WTC11 (cell line): Measurements from ENCODE around the gene PDAP1. TPM values are rescaled to one million over a fixed set of nuclear protein-coding genes. Genes with fewer than 3 reads are reported as not detected.

Source experiments
- ATAC-seq: fragments of 200-7000 bp; cut with Tn5 transposase; 2 replicates; pipeline ENCODE4 v1.10.0; 2021; ENCODE audit warnings: mild to moderate bottlenecking, moderate library complexity
- CTCF ChIA-PET: fragments of 300-600 bp; sonication (Branson Sonifier 250); formaldehyde crosslinking; loops from one replicate; lab custom pipeline; 2021; ENCODE audit warnings: antibody characterized with exemption; lab: Charles Lee
- POLR2A ChIA-PET: fragments of 350-600 bp; sonication (Branson Sonifier 250); formaldehyde crosslinking; loops from one replicate; lab custom pipeline; 2021; ENCODE audit warnings: antibody characterized with exemption; lab: Charles Lee
- DNase-seq: peaks from one replicate; pipeline ENCODE4 v3.0.0; 2021; ENCODE audit warnings: low spot score
- H3K27ac Mint-ChIP-seq: 2 replicates; pipeline ENCODE4 v1.8.0; 2021; ENCODE audit warnings: mixed read lengths
- H3K27me3 Mint-ChIP-seq: 2 replicates; pipeline ENCODE4 v1.8.0; 2021; ENCODE audit warnings: low read depth, mild to moderate bottlenecking, moderate library complexity, mixed read lengths
- H3K36me3 Mint-ChIP-seq: 2 replicates; pipeline ENCODE4 v1.8.0; 2021; ENCODE audit warnings: mixed read lengths
- H3K4me1 Mint-ChIP-seq: 2 replicates; pipeline ENCODE4 v1.8.0; 2022; ENCODE audit warnings: mixed read lengths
- H3K4me3 Mint-ChIP-seq: 2 replicates; pipeline ENCODE4 v1.8.0; 2021; ENCODE audit warnings: mild to moderate bottlenecking, moderate library complexity, mixed read lengths
- H3K9me3 Mint-ChIP-seq: 2 replicates; pipeline ENCODE4 v1.8.0; 2021; ENCODE audit warnings: mixed read lengths
- CBFB ChIP-seq: sonication (generic); formaldehyde crosslinking; IDR thresholded peaks from 2 replicates; pipeline ENCODE4 v1.8.1; 2022; ENCODE audit warnings: mild to moderate bottlenecking, low read depth, missing genetic modification reagents
- CREB1 ChIP-seq: sonication (generic); formaldehyde crosslinking; IDR thresholded peaks from 2 replicates; pipeline ENCODE4 v1.8.0; 2023; ENCODE audit warnings: mild to moderate bottlenecking, missing genetic modification reagents
- ESRRA ChIP-seq: sonication (generic); formaldehyde crosslinking; IDR thresholded peaks from 2 replicates; pipeline ENCODE4 v1.8.1; 2022; ENCODE audit warnings: mild to moderate bottlenecking, missing genetic modification reagents, borderline replicate concordance
- ETV6 ChIP-seq: sonication (generic); formaldehyde crosslinking; IDR thresholded peaks from 2 replicates; pipeline ENCODE4 v1.8.1; 2022; ENCODE audit warnings: mild to moderate bottlenecking, missing genetic modification reagents
- GRHL2 ChIP-seq: fragments of 250-450 bp; sonication (Bioruptor Pico); IDR thresholded peaks from 2 replicates; pipeline ENCODE4 v1.8.0; 2022; ENCODE audit warnings: mild to moderate bottlenecking, moderate library complexity; ENCODE audit not compliant: insufficient replicate concordance, severe bottlenecking
- GTF2I ChIP-seq: fragments of 250-450 bp; sonication (Bioruptor Pico); conservative IDR thresholded peaks from 2 replicates; pipeline ENCODE4 v1.4.0; 2021; ENCODE audit warnings: mild to moderate bottlenecking
- IRF2 ChIP-seq: sonication (generic); formaldehyde crosslinking; IDR thresholded peaks from 2 replicates; pipeline ENCODE4 v1.8.0; 2022; ENCODE audit warnings: low read depth, missing genetic modification reagents, borderline replicate concordance
- NR3C1 ChIP-seq: sonication (generic); formaldehyde crosslinking; conservative IDR thresholded peaks from 2 replicates; pipeline ENCODE4 v1.8.1; 2023; ENCODE audit warnings: low read depth, mild to moderate bottlenecking, missing genetic modification reagents
- OVOL2 ChIP-seq: fragments of 250-450 bp; sonication (Bioruptor Pico); IDR thresholded peaks from 2 replicates; pipeline ENCODE4 v1.9.0; 2021; ENCODE audit warnings: mild to moderate bottlenecking, borderline replicate concordance
- SMAD3 ChIP-seq: sonication (generic); formaldehyde crosslinking; IDR thresholded peaks from 2 replicates; pipeline ENCODE4 v1.8.0; 2022; ENCODE audit warnings: missing genetic modification reagents, mild to moderate bottlenecking, borderline replicate concordance
- SMAD4 ChIP-seq: sonication (generic); formaldehyde crosslinking; IDR thresholded peaks from 2 replicates; pipeline ENCODE4 v1.8.0; 2022; ENCODE audit warnings: mild to moderate bottlenecking, missing genetic modification reagents
- TCF7 ChIP-seq: sonication (generic); formaldehyde crosslinking; IDR thresholded peaks from 2 replicates; pipeline ENCODE4 v1.8.0; 2022; ENCODE audit warnings: mild to moderate bottlenecking, low read depth, missing genetic modification reagents, moderate library complexity
- TEAD1 ChIP-seq: sonication (generic); formaldehyde crosslinking; IDR thresholded peaks from 2 replicates; pipeline ENCODE4 v1.8.0; 2022; ENCODE audit warnings: mild to moderate bottlenecking, missing genetic modification reagents
- ZBTB21 ChIP-seq: sonication (generic); formaldehyde crosslinking; IDR thresholded peaks from 2 replicates; pipeline ENCODE4 v1.8.1; 2023; ENCODE audit warnings: mild to moderate bottlenecking, missing genetic modification reagents, borderline replicate concordance
- ZNF121 ChIP-seq: sonication (generic); formaldehyde crosslinking; IDR thresholded peaks from 2 replicates; pipeline ENCODE4 v1.8.0; 2023; ENCODE audit warnings: missing genetic modification reagents
- ZNF138 ChIP-seq: sonication (generic); formaldehyde crosslinking; conservative IDR thresholded peaks from 2 replicates; pipeline ENCODE4 v1.8.1; 2022; ENCODE audit warnings: mild to moderate bottlenecking, moderate library complexity, missing genetic modification reagents
- ZNF317 ChIP-seq: sonication (generic); formaldehyde crosslinking; IDR thresholded peaks from 2 replicates; pipeline ENCODE4 v1.8.1; 2023; ENCODE audit warnings: low read depth, mild to moderate bottlenecking, moderate library complexity, missing genetic modification reagents, borderline replicate concordance
- total RNA-seq: library from RNA; stranded (reverse); gene quantifications from 3 replicates; pipeline ENCODE4 v1.2.3, GENCODE V29; 2021
- TF ChIP-seq, protein P1 (sequence below): fragments of 250-450 bp; sonication (Bioruptor Pico); IDR thresholded peaks from 2 replicates; pipeline ENCODE4 v1.9.0; 2021; ENCODE audit warnings: mild to moderate bottlenecking
- TF ChIP-seq, protein P2 (sequence below): fragments of 250-450 bp; sonication (Bioruptor Pico); IDR thresholded peaks from 2 replicates; pipeline ENCODE4 v1.9.0; 2021; ENCODE audit warnings: moderate library complexity, mild to moderate bottlenecking, inconsistent platforms, borderline replicate concordance
- TF ChIP-seq, protein P3 (sequence below): sonication (generic); formaldehyde crosslinking; IDR thresholded peaks from 2 replicates; pipeline ENCODE4 v1.8.0; 2023; ENCODE audit warnings: mild to moderate bottlenecking, missing genetic modification reagents
- TF ChIP-seq, protein P4 (sequence below): sonication (generic); formaldehyde crosslinking; IDR thresholded peaks from 2 replicates; pipeline ENCODE4 v1.8.0; 2022; ENCODE audit warnings: mild to moderate bottlenecking, missing genetic modification reagents
- TF ChIP-seq, protein P5 (sequence below): sonication (generic); formaldehyde crosslinking; IDR thresholded peaks from 2 replicates; pipeline ENCODE4 v1.8.0; 2023; ENCODE audit warnings: missing genetic modification reagents
- TF ChIP-seq, protein P6 (sequence below): sonication (generic); formaldehyde crosslinking; IDR thresholded peaks from 2 replicates; pipeline ENCODE4 v1.8.1; 2022; ENCODE audit warnings: low read depth, missing genetic modification reagents, borderline replicate concordance
- TF ChIP-seq, protein P7 (sequence below): sonication (generic); formaldehyde crosslinking; IDR thresholded peaks from 2 replicates; pipeline ENCODE4 v1.8.1; 2023; ENCODE audit warnings: mild to moderate bottlenecking, missing genetic modification reagents, moderate library complexity

PDAP1 gene
- total RNA-seq, 1 experiment from 2014 or later = 177 TPM

DNA sequence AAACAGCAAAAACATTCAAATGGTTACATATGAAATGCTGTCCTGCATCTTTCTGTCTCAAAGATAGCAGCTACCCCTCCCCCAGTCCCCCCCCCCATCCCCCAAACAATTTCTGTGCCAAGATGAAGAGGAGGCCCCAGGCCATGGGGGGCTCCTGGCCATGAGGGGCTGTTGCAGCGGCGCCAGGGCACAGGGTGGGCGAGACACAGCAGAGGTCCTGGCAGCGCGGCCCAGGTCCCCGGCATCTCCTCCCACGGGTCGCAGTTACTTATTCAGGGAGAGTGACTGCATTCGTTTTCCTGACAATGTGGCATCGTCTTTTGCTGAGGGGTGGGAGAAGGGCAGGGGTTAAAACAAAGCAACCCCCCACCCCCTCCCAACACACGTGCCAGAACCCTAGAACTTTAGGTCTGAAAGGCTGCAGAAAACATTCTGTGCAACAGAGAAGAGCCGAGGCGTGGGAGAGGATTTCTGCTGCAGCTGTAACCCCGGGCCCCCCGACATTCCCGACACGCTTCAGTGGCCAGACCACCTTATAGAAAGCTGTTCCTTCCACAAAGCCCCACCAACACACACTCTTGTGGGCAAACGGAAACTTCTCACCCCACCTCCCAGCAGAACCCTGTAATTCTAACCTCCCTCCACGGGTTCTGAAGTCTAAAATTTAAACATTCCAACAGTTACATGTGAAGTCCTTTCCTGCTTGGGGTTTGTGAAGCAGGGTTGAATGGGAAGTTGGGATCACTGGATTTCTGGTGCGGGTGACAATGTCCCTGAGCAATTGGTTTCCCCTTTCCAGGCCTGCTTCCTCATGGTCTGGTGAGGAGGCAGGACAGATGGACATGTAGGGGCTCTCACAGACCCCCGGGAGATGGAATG is 11.7 kb downstream of the PDAP1 start:
- DNase-seq (no peak), ATAC-seq (no peak)
- Mint-ChIP-seq H3K36me3 (peaks cover 56% of the 10 kb centered on the region), H3K27ac (no peak overlapping the region), H3K27me3 (no peaks in the 10 kb centered on the region), H3K9me3 (no peaks in the 10 kb centered on the region), H3K4me1 (peaks cover 12% of the 10 kb centered on the region), H3K4me3 (no peak overlapping the region)
- TF ChIP-seq, protein P1, sequence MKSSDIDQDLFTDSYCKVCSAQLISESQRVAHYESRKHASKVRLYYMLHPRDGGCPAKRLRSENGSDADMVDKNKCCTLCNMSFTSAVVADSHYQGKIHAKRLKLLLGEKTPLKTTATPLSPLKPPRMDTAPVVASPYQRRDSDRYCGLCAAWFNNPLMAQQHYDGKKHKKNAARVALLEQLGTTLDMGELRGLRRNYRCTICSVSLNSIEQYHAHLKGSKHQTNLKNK (CRISPR knock-in tag) = no peak
- TF ChIP-seq, protein P2, sequence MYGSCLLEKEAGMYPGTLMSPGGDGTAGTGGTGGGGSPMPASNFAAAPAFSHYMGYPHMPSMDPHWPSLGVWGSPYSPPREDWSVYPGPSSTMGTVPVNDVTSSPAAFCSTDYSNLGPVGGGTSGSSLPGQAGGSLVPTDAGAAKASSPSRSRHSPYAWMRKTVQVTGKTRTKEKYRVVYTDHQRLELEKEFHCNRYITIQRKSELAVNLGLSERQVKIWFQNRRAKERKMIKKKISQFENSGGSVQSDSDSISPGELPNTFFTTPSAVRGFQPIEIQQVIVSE = no peak
- TF ChIP-seq SMAD3 (CRISPR knock-in tag) = no peak
- no peak for TF ChIP-seq GTF2I
- TF ChIP-seq, protein P3, sequence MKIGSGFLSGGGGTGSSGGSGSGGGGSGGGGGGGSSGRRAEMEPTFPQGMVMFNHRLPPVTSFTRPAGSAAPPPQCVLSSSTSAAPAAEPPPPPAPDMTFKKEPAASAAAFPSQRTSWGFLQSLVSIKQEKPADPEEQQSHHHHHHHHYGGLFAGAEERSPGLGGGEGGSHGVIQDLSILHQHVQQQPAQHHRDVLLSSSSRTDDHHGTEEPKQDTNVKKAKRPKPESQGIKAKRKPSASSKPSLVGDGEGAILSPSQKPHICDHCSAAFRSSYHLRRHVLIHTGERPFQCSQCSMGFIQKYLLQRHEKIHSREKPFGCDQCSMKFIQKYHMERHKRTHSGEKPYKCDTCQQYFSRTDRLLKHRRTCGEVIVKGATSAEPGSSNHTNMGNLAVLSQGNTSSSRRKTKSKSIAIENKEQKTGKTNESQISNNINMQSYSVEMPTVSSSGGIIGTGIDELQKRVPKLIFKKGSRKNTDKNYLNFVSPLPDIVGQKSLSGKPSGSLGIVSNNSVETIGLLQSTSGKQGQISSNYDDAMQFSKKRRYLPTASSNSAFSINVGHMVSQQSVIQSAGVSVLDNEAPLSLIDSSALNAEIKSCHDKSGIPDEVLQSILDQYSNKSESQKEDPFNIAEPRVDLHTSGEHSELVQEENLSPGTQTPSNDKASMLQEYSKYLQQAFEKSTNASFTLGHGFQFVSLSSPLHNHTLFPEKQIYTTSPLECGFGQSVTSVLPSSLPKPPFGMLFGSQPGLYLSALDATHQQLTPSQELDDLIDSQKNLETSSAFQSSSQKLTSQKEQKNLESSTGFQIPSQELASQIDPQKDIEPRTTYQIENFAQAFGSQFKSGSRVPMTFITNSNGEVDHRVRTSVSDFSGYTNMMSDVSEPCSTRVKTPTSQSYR (CRISPR knock-in tag) = no peak
- no peak for TF ChIP-seq ETV6 (CRISPR knock-in tag)
- TF ChIP-seq TCF7 (CRISPR knock-in tag) = no peak
- TF ChIP-seq OVOL2 (CRISPR knock-in tag) = no peak
- TF ChIP-seq ESRRA = no peak
- TF ChIP-seq SMAD4 (CRISPR knock-in tag) = no peak
- no peak for TF ChIP-seq IRF2 (CRISPR knock-in tag)
- TF ChIP-seq, protein P4, sequence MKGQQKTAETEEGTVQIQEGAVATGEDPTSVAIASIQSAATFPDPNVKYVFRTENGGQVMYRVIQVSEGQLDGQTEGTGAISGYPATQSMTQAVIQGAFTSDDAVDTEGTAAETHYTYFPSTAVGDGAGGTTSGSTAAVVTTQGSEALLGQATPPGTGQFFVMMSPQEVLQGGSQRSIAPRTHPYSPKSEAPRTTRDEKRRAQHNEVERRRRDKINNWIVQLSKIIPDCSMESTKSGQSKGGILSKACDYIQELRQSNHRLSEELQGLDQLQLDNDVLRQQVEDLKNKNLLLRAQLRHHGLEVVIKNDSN (CRISPR knock-in tag) = no peak
- TF ChIP-seq, protein P5, sequence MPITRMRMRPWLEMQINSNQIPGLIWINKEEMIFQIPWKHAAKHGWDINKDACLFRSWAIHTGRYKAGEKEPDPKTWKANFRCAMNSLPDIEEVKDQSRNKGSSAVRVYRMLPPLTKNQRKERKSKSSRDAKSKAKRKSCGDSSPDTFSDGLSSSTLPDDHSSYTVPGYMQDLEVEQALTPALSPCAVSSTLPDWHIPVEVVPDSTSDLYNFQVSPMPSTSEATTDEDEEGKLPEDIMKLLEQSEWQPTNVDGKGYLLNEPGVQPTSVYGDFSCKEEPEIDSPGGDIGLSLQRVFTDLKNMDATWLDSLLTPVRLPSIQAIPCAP (CRISPR knock-in tag) = no peak
- no peak for TF ChIP-seq NR3C1 (CRISPR knock-in tag)
- no peak for TF ChIP-seq ZNF121 (CRISPR knock-in tag)
- TF ChIP-seq ZNF317 (CRISPR knock-in tag) = no peak
- TF ChIP-seq TEAD1 = no peak
- TF ChIP-seq ZNF138 (CRISPR knock-in tag) = no peak
- no peak for TF ChIP-seq CREB1 (CRISPR knock-in tag)
- ChIA-PET CTCF (no interaction called here), POLR2A (interaction anchor here (0.5 kb wide), 1 partner anchor 109 kb away, joined by 5 read pairs; no protein-coding TSS in a partner anchor)

DNA sequence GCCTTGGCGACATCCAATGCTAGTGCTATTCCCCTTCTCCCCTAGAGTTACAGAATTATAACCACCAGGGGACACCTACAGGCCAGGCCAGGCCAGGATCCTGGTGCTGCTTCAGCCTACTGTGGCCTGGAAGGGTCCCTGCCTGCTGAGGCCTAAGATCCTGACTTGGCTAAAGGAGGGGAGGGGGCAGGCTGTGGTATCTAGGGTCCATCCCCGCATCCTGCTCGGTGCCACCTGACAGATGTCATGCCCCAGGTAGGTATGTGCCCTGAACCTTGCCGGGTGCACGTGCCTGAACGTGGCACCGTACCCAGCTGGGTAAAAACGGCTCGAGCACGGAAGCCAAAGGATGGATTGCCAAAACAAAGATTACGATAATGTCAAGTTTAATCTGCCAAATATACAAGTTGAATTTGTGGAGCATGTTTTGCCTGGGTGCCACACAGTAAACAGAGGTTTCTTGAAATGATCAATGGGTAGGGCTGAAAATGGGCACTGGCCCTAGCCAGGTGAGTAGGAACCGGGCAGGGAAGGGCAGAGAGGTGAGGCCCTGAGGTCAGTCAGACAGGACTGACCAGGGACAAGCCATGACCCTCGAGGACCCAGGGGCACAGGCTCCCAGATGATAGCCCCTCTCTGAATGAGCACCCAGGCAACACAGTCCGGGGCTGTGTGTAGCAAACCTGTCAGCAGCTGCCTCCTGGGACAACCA is 12.6 kb downstream of the PDAP1 start:
- ATAC-seq (no peak), DNase-seq (no peak)
- ChIA-PET POLR2A (interaction anchor here (0.5 to 3.5 kb wide), 3 partner anchors 13 to 108 kb away, joined by 3 to 37 read pairs (median 5); partner anchors contain the start of genes BUD31 and PDAP1), CTCF (no interaction called here)
- Mint-ChIP-seq H3K27ac (peak overlapping the region; percentile 41), H3K27me3 (no peaks in the 10 kb centered on the region), H3K9me3 (no peaks in the 10 kb centered on the region), H3K4me3 (no peak overlapping the region), H3K36me3 (peaks cover 49% of the 10 kb centered on the region), H3K4me1 (peaks cover 12% of the 10 kb centered on the region)
- TF ChIP-seq ZBTB21 (CRISPR knock-in tag) (no peak), ESRRA (no peak), OVOL2 (CRISPR knock-in tag) (no peak), SMAD3 (CRISPR knock-in tag) (no peak), GRHL2 (CRISPR knock-in tag) (no peak), CREB1 (CRISPR knock-in tag) (no peak), CBFB (CRISPR knock-in tag) (no peak)
- TF ChIP-seq, protein P6, sequence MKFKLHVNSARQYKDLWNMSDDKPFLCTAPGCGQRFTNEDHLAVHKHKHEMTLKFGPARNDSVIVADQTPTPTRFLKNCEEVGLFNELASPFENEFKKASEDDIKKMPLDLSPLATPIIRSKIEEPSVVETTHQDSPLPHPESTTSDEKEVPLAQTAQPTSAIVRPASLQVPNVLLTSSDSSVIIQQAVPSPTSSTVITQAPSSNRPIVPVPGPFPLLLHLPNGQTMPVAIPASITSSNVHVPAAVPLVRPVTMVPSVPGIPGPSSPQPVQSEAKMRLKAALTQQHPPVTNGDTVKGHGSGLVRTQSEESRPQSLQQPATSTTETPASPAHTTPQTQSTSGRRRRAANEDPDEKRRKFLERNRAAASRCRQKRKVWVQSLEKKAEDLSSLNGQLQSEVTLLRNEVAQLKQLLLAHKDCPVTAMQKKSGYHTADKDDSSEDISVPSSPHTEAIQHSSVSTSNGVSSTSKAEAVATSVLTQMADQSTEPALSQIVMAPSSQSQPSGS = no peak
- TF ChIP-seq, protein P7, sequence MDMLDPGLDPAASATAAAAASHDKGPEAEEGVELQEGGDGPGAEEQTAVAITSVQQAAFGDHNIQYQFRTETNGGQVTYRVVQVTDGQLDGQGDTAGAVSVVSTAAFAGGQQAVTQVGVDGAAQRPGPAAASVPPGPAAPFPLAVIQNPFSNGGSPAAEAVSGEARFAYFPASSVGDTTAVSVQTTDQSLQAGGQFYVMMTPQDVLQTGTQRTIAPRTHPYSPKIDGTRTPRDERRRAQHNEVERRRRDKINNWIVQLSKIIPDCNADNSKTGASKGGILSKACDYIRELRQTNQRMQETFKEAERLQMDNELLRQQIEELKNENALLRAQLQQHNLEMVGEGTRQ (CRISPR knock-in tag) = no peak
